OCI-LY7 (cell line): ENCODE results near the gene GMPPA.

Experiments used
- CTCF ChIP-seq: fragments of 200-600 bp; sonication (generic); conservative IDR thresholded peaks from 2 replicates; pipeline ENCODE4 v1.5.1; 2014; ENCODE audit warnings: mild to moderate bottlenecking, antibody characterized with exemption, low read length, moderate library complexity, mixed read lengths
- EZH2phosphoT487 ChIP-seq: fragments of 200-600 bp; sonication (generic); IDR thresholded peaks from 2 replicates; pipeline ENCODE4 v1.6.1; 2018; ENCODE audit warnings: low read depth, borderline replicate concordance, mild to moderate bottlenecking, mixed run types, antibody characterized with exemption, low read length, moderate library complexity, mixed read lengths

GRCh38 chr2:219544567-219544966, 45.9 kb downstream of the GMPPA start:
- TF ChIP-seq CTCF (no peak), EZH2phosphoT487 (no peak)
